Measurements from ENCODE around the gene PTRHD1. TPM values are rescaled to one million over a fixed set of nuclear protein-coding genes. Genes with fewer than 3 reads are reported as not detected.
"Not testable (repeated sequence)": the region's sequence is repeated elsewhere in the genome, so short reads cannot be mapped to it uniquely, and the experiment has no call there.

The PTRHD1 gene
- total and polyA plus RNA-seq, 4 donors = 19.9 to 57.3 (median 41.0) TPM

DNA sequence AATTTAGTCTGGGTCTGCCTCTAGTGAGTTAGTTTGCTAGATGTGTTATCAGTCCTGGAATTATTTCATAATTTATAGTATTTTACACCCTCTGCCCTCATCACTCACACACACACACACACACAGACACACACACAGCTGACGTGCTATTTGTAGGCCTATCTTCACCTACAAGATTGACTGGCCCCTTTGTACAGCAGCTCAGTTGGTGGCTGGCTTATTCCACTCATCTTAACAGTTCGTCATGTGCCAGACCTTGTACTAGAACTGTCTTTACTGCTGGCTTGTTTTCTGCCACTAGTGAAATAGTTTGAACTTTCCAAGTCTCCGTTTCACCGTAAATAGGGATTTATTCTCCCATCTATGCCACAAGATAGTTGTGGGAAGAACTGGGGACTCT lies 21.3 kb upstream of the PTRHD1 start:
- H3K27ac ChIP-seq (ENCODE audit: low read depth, low read length) = no peak overlapping the region
- no peak for DNase-seq (ENCODE audit: low read depth in 4 of 6, low spot score in 6 of 6)
- peaks cover 14% of the 10 kb centered on the region for H3K36me3 ChIP-seq (ENCODE audit: control insufficient read depth, insufficient read depth, low read length)
- 60% methylated on average over 1 of the region's 4 CpGs for WGBS (ENCODE audit: insufficient coverage)
- H3K9me3 ChIP-seq (ENCODE audit: control insufficient read depth, insufficient read depth, low read length) = no peaks in the 10 kb centered on the region
- H3K4me3 ChIP-seq (ENCODE audit: low read depth, low read length) = no peak overlapping the region
- H3K27me3 ChIP-seq (ENCODE audit: control insufficient read depth, insufficient read depth, low read length) = no peaks in the 10 kb centered on the region
- H3K4me1 ChIP-seq (ENCODE audit: control insufficient read depth, insufficient read depth, low read length) = peaks cover 7% of the 10 kb centered on the region

- H3K27me3 ChIP-seq (ENCODE audit: control insufficient read depth, insufficient read depth, low read length) = no peaks in the 10 kb centered on the region
- no peak overlapping the region for H3K4me3 ChIP-seq (ENCODE audit: low read depth, low read length)
- peak in 2 of 6 donors; percentile 61 to 73 for DNase-seq (ENCODE audit: low read depth in 4 of 6, low spot score in 6 of 6)
- H3K4me1 ChIP-seq (ENCODE audit: control insufficient read depth, insufficient read depth, low read length) = peaks cover 7% of the 10 kb centered on the region
- H3K36me3 ChIP-seq (ENCODE audit: control insufficient read depth, insufficient read depth, low read length) = peaks cover 6% of the 10 kb centered on the region
- no peaks in the 10 kb centered on the region for H3K9me3 ChIP-seq (ENCODE audit: control insufficient read depth, insufficient read depth, low read length)
- WGBS (ENCODE audit: insufficient coverage) = 31% methylated on average over 4 of the region's 4 CpGs
- H3K27ac ChIP-seq (ENCODE audit: low read depth, low read length) = peak overlapping the region; percentile 58
These were observed 20.5 kb upstream of the PTRHD1 start for GRCh38 chr2:24813691-24814137.

DNA sequence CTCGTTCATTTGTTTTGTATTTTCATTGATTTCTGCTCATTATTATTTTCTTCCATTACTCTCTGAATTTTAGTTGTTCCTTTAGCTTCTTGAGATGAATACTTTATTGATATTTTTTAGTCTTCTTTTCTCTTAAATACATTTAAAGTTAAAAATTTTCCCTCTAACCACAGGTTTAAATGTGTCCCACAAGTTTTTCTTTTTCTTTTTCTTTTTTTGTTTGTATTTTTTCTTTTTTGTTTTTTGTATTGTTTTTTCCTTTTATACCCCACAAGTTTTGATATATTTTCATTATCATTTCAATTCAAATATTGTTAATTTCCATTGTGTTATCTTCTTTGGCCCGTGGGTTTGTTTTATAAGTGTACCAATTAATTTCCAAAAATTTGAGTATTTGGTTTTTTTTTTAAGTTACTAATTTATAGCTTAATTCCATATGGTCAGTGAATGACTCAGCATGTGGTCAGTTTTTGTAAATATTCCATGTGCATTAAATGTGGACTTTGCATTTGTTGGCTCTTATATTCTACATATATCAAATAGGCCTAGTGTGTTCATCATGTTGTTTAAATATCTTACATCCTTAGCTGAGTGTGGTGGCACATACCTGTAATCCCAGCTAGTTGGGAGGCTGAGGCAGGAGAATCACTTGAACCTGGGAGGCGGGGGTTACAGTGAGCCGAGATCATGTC lies 16.3 kb upstream of the PTRHD1 start:
- no peaks in the 10 kb centered on the region for H3K9me3 ChIP-seq (ENCODE audit: control insufficient read depth, insufficient read depth, low read length)
- H3K36me3 ChIP-seq (ENCODE audit: control insufficient read depth, insufficient read depth, low read length) = peaks cover 3% of the 10 kb centered on the region
- H3K4me3 ChIP-seq (ENCODE audit: low read depth, low read length) = no peak overlapping the region
- H3K27me3 ChIP-seq (ENCODE audit: control insufficient read depth, insufficient read depth, low read length) = no peaks in the 10 kb centered on the region
- DNase-seq (ENCODE audit: low read depth in 4 of 6, low spot score in 6 of 6) = no peak
- peaks cover 7% of the 10 kb centered on the region for H3K4me1 ChIP-seq (ENCODE audit: control insufficient read depth, insufficient read depth, low read length)
- no peak overlapping the region for H3K27ac ChIP-seq (ENCODE audit: low read depth, low read length)
- no CpG with 5 or more reads among the region's 4 CpGs for WGBS (ENCODE audit: insufficient coverage)

GRCh38 chr2:24806661-24807036 lies 13.5 kb upstream of the PTRHD1 start:
- H3K27ac ChIP-seq (ENCODE audit: low read depth, low read length) = no peak overlapping the region
- no peaks in the 10 kb centered on the region for H3K4me1 ChIP-seq (ENCODE audit: control insufficient read depth, insufficient read depth, low read length)
- DNase-seq (ENCODE audit: low read depth in 4 of 6, low spot score in 6 of 6) = no peak
- no peak overlapping the region for H3K4me3 ChIP-seq (ENCODE audit: low read depth, low read length)
- no peaks in the 10 kb centered on the region for H3K9me3 ChIP-seq (ENCODE audit: control insufficient read depth, insufficient read depth, low read length)
- H3K36me3 ChIP-seq (ENCODE audit: control insufficient read depth, insufficient read depth, low read length) = peaks cover 3% of the 10 kb centered on the region
- no peaks in the 10 kb centered on the region for H3K27me3 ChIP-seq (ENCODE audit: control insufficient read depth, insufficient read depth, low read length)

DNA sequence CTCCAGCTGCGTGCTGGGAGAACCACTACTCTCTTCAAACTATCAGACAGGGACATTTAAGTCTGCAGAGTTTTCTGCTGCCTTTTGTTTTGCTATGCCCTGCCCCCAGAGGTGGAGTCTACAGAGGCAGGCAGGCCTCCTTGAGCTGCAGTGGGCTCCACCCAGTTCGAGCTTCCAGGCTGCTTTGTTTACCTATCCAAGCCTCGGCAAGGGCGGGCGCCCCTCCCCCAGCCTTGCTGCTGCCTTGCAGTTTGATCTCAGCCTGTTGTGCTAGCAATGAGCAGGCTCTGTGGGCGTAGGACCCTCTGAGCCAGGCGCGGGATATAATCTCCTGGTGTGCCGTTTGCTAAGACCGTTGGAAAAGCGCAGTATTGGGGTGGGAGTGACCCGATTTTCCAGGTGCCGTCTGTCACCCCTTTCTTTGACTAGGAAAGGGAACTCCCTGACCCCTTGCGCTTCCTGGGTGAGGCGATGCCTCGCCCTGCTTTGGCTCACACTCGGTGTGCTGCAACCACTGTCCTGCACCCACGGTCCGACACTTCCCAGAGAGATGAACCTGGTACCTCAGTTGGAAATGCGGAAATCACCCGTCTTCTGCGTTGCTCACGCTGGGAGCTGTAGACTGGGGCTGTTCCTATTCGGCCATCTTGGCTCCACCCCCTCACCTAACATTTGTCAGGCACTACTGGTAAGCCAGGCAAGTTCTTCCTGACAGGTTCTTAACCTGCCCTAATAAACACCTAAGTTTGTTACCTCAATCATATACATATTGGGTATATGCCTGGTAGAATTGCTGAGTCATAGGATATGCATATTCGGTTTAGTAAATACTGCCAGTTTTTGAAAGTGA lies 12.8 kb upstream of the PTRHD1 start:
- H3K9me3 ChIP-seq (ENCODE audit: control insufficient read depth, insufficient read depth, low read length); H3K27me3 ChIP-seq (ENCODE audit: control insufficient read depth, insufficient read depth, low read length); H3K4me3 ChIP-seq (ENCODE audit: low read depth, low read length); H3K36me3 ChIP-seq (ENCODE audit: control insufficient read depth, insufficient read depth, low read length); H3K27ac ChIP-seq (ENCODE audit: low read depth, low read length); H3K4me1 ChIP-seq (ENCODE audit: control insufficient read depth, insufficient read depth, low read length); DNase-seq (ENCODE audit: low read depth in 4 of 6, low spot score in 6 of 6): not testable (repeated sequence)
- 93% methylated on average over 20 of the region's 25 CpGs for WGBS (ENCODE audit: insufficient coverage)

- DNase-seq (ENCODE audit: low read depth in 4 of 6, low spot score in 6 of 6); H3K27me3 ChIP-seq (ENCODE audit: control insufficient read depth, insufficient read depth, low read length); H3K4me3 ChIP-seq (ENCODE audit: low read depth, low read length); H3K4me1 ChIP-seq (ENCODE audit: control insufficient read depth, insufficient read depth, low read length); H3K9me3 ChIP-seq (ENCODE audit: control insufficient read depth, insufficient read depth, low read length); H3K27ac ChIP-seq (ENCODE audit: low read depth, low read length): not testable (repeated sequence)
- H3K36me3 ChIP-seq (ENCODE audit: control insufficient read depth, insufficient read depth, low read length) = peaks cover 12% of the 10 kb centered on the region
- no CpG with 5 or more reads among the region's 5 CpGs for WGBS (ENCODE audit: insufficient coverage)
These were observed 7.3 kb upstream of the PTRHD1 start for GRCh38 chr2:24800487-24800886.

DNA sequence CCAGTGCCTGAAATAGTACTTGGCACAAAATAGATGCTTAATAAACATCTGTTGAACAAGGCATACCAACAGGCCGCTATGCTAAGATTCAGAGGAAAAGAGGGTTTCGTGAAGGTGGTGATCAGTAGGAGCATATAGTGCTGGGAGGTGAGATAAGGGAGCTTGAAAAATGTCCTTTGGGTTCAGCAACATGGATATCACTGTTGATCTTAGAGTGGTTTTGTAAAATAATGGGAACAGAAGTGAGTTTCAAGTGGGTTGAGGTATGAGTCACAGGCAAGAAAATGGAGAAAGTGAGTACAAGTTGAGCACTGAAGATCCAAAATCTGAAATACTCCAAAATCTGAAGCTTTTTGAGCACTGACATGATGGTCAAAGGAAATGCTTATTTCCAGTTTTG lies 4.5 kb upstream of the PTRHD1 start:
- 94% methylated on average over 2 of the region's 2 CpGs for WGBS (ENCODE audit: insufficient coverage)
- Histone ChIP-seq H3K4me3 (ENCODE audit: low read depth, low read length) (no peak overlapping the region), H3K4me1 (ENCODE audit: control insufficient read depth, insufficient read depth, low read length) (peaks cover 7% of the 10 kb centered on the region), H3K36me3 (ENCODE audit: control insufficient read depth, insufficient read depth, low read length) (peaks cover 12% of the 10 kb centered on the region), H3K9me3 (ENCODE audit: control insufficient read depth, insufficient read depth, low read length) (no peaks in the 10 kb centered on the region), H3K27me3 (ENCODE audit: control insufficient read depth, insufficient read depth, low read length) (no peaks in the 10 kb centered on the region), H3K27ac (ENCODE audit: low read depth, low read length) (no peak overlapping the region)
- no peak for DNase-seq (ENCODE audit: low read depth in 4 of 6, low spot score in 6 of 6)

- Histone ChIP-seq H3K36me3 (ENCODE audit: control insufficient read depth, insufficient read depth, low read length) (peaks cover 7% of the 10 kb centered on the region), H3K27me3 (ENCODE audit: control insufficient read depth, insufficient read depth, low read length) (no peaks in the 10 kb centered on the region), H3K4me3 (ENCODE audit: low read depth, low read length) (peak overlapping the region; percentile 95), H3K4me1 (ENCODE audit: control insufficient read depth, insufficient read depth, low read length) (peaks cover 7% of the 10 kb centered on the region), H3K9me3 (ENCODE audit: control insufficient read depth, insufficient read depth, low read length) (no peaks in the 10 kb centered on the region), H3K27ac (ENCODE audit: low read depth, low read length) (peak overlapping the region; percentile 99)
- DNase-seq (ENCODE audit: low read depth in 4 of 6, low spot score in 6 of 6) = peak in 3 of 6 donors; percentile 19 to 46 (median 43)
- 0% methylated on average over 14 of the region's 14 CpGs for WGBS (ENCODE audit: insufficient coverage)
These were observed 707 bp upstream of the PTRHD1 start for GRCh38 chr2:24793761-24794435.

DNA sequence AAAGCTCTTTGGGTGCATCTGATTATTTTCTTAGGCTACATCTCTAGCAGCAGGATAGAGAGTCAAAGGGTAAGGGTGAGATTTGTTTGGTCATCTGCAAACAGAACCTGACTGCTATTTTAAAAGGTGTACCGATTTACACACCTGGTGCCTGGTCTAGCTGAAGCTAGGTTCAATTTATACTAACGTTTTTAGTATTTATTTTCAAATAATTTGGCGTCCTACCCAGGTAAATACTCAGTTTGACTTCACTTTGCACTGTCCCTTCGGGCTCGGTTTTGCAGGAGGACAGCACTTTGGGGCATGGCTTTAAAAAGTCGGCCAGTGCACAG lies 683 bp downstream of the PTRHD1 start:
- no peaks in the 10 kb centered on the region for H3K27me3 ChIP-seq (ENCODE audit: control insufficient read depth, insufficient read depth, low read length)
- 0% methylated on average over 5 of the region's 6 CpGs for WGBS (ENCODE audit: insufficient coverage)
- peak overlapping the region; percentile 95 for H3K4me3 ChIP-seq (ENCODE audit: low read depth, low read length)

More for the DNA sequence above, 683 bp downstream of the PTRHD1 start:
- Histone ChIP-seq H3K9me3 (ENCODE audit: control insufficient read depth, insufficient read depth, low read length) (no peaks in the 10 kb centered on the region), H3K27ac (ENCODE audit: low read depth, low read length) (peak overlapping the region; percentile 99), H3K36me3 (ENCODE audit: control insufficient read depth, insufficient read depth, low read length) (peaks cover 4% of the 10 kb centered on the region), H3K4me1 (ENCODE audit: control insufficient read depth, insufficient read depth, low read length) (peaks cover 7% of the 10 kb centered on the region)
- DNase-seq (ENCODE audit: low read depth in 4 of 6, low spot score in 6 of 6) = peak in 1 of 6 donors; percentile 11
